ENCODE measurements around the gene BARX2. TPM values are rescaled to one million over a fixed set of nuclear protein-coding genes. Genes with fewer than 3 reads are reported as not detected.

Gene BARX2
- total RNA-seq, 1 experiment from 2014 or later: 0.12 TPM

DNA sequence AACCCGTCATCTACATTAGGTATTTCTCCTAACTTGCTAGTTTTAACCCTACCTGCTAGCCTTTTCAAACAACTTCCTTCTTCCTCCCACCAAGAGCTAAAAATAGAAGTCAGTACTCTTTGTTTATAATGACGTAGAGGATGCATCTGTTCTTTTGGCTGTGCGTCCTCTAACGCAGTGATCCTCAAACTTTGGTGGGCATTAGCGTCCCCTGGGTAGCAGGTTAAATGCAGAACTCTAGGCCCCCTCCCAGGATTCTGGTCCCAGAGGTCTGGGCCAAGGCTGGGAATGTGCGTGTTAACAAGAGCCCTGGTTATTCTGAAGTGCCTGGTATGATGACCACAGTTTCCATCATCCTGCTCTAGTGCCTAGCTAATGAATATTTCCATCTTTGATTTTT lies 67.6 kb downstream of the BARX2 start:
- RAD21 ChIA-PET (ENCODE audit: low non-redundant PET in 1 of 2, low total read pairs in 2 of 2, uncharacterized antibody in 2 of 2, unreplicated experiment in 2 of 2): no interaction called here
- no peaks in the 10 kb centered on the region for H4K20me1 ChIP-seq (ENCODE audit: insufficient read depth)
- no peaks in the 10 kb centered on the region for H3K9me2 ChIP-seq (ENCODE audit: insufficient read depth)
- no peaks in the 10 kb centered on the region for H3K36me3 ChIP-seq (ENCODE audit: control insufficient read depth in 1 of 2, insufficient read depth in 2 of 2, low read length in 2 of 2)
- POLR2A ChIA-PET: no interaction called here
- H3K9me3 ChIP-seq (ENCODE audit: control insufficient read depth in 1 of 2, insufficient read depth in 1 of 2, low read depth in 1 of 2, low read length in 2 of 2): no peaks in the 10 kb centered on the region
- DNase-seq (ENCODE audit: low read depth, low spot score) (no peak), ATAC-seq (no peak)
- H3K4me3 ChIP-seq (replicated peaks in 1 of 2; ENCODE audit: low read depth in 1 of 2, low read length in 2 of 2): no peak overlapping the region
- H2AFZ ChIP-seq (ENCODE audit: low read depth, low read length, poor library complexity, severe bottlenecking): no peak overlapping the region
- intact Hi-C loops (cut with micrococcal nuclease): no loop called here
- TF ChIP-seq, protein P1, sequence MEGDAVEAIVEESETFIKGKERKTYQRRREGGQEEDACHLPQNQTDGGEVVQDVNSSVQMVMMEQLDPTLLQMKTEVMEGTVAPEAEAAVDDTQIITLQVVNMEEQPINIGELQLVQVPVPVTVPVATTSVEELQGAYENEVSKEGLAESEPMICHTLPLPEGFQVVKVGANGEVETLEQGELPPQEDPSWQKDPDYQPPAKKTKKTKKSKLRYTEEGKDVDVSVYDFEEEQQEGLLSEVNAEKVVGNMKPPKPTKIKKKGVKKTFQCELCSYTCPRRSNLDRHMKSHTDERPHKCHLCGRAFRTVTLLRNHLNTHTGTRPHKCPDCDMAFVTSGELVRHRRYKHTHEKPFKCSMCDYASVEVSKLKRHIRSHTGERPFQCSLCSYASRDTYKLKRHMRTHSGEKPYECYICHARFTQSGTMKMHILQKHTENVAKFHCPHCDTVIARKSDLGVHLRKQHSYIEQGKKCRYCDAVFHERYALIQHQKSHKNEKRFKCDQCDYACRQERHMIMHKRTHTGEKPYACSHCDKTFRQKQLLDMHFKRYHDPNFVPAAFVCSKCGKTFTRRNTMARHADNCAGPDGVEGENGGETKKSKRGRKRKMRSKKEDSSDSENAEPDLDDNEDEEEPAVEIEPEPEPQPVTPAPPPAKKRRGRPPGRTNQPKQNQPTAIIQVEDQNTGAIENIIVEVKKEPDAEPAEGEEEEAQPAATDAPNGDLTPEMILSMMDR (IDR thresholded peaks at IDR 0.05 in 2 of 3, conservative IDR thresholded peaks at IDR 0.05 in 1 of 3; ENCODE audit: borderline replicate concordance in 1 of 3, insufficient read depth in 1 of 3, low read depth in 2 of 3, low read length in 2 of 3): no peak
- no peak for TF ChIP-seq ZFX (IDR thresholded peaks at IDR 0.05)
- TF ChIP-seq, protein P2, sequence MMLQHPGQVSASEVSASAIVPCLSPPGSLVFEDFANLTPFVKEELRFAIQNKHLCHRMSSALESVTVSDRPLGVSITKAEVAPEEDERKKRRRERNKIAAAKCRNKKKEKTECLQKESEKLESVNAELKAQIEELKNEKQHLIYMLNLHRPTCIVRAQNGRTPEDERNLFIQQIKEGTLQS (IDR thresholded peaks at IDR 0.05): no peak
- TF ChIP-seq TCF7L2 (IDR thresholded peaks at IDR 0.05; ENCODE audit: borderline replicate concordance, extremely low read depth, insufficient read depth, insufficient read length): no peak
- TF ChIP-seq YY1 (IDR thresholded peaks at IDR 0.05; ENCODE audit: extremely low read depth, insufficient replicate concordance, low read depth, low read length): no peak
- no peak for TF ChIP-seq CBX3 (IDR thresholded peaks at IDR 0.05; ENCODE audit: low read depth)
- no peak for TF ChIP-seq POLR2AphosphoS5 (IDR thresholded peaks at IDR 0.05; ENCODE audit: low read depth, low read length)
- no peak for TF ChIP-seq SP1 (IDR thresholded peaks at IDR 0.05; ENCODE audit: low read depth)
- no peak for TF ChIP-seq SRF (IDR thresholded peaks at IDR 0.05; ENCODE audit: low read depth)
- TF ChIP-seq SIN3A (IDR thresholded peaks at IDR 0.05; ENCODE audit: low read depth): no peak
- TF ChIP-seq ELF1 (IDR thresholded peaks at IDR 0.05; ENCODE audit: borderline replicate concordance, low read depth): no peak
- no peak for TF ChIP-seq JUND (IDR thresholded peaks at IDR 0.05)
- H3K27ac ChIP-seq (ENCODE audit: low read depth, low read length): no peak overlapping the region
- no peak overlapping the region for H3K9ac ChIP-seq (ENCODE audit: low read length)
- CTCF ChIA-PET: no interaction called here
- H3K4me2 ChIP-seq (ENCODE audit: low read length): no peak overlapping the region
- no peaks in the 10 kb centered on the region for H3K79me2 ChIP-seq (ENCODE audit: insufficient read depth, low read length)
- no peaks in the 10 kb centered on the region; the same call in 1 of the 2 replicates for H3K27me3 ChIP-seq (ENCODE audit: insufficient read depth, low read length)
- H3K4me1 ChIP-seq (ENCODE audit: control insufficient read depth in 1 of 2, insufficient read depth in 2 of 2, low read length in 2 of 2): no peaks in the 10 kb centered on the region; a peak in 1 of 4 replicates
- no TSS peak for BruUV-seq (replicated peaks)
